Measurements from ENCODE around the gene AGAP1.

Gene AGAP1

DNA sequence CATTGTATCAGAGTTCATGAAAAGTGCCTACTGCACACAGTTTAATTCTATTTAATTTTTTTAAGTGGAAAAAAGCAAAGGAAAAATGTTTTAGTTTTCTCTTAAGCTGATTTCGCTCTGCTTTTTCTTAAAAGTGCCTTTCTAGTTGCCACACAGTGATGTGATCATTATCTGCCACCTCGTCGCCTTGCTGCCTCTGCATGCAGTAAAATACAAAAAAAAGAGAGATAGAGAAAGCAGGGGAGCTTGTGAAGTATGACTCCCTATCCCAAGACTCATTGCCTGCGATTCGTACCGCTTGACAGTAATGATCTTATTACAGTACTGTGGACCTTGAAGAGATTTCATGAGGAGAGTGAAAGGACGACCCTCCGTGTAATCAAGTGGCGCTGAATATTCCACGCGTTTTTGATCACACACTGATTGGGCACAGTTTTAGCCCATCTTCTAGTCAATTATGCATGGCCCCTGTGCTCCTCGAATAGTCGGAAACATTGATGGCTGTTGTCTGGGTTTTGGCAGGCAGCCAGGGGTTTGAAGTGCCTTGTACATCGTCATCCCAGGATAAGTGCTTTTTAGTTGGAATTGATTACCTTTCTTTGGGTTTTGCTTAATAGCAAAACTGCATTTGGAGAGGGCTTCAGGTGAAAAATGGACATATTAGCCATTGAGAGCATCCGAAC is 486.1 kb downstream of the AGAP1 start:
- no peaks in the 10 kb centered on the region for H3K27me3 ChIP-seq (replicated peaks)
- in situ Hi-C loops (cut with HindIII; ENCODE audit: low pct_ligation_motif_present, low sequenced_read_pairs), result no loop called here
- TF ChIP-seq, protein P1, sequence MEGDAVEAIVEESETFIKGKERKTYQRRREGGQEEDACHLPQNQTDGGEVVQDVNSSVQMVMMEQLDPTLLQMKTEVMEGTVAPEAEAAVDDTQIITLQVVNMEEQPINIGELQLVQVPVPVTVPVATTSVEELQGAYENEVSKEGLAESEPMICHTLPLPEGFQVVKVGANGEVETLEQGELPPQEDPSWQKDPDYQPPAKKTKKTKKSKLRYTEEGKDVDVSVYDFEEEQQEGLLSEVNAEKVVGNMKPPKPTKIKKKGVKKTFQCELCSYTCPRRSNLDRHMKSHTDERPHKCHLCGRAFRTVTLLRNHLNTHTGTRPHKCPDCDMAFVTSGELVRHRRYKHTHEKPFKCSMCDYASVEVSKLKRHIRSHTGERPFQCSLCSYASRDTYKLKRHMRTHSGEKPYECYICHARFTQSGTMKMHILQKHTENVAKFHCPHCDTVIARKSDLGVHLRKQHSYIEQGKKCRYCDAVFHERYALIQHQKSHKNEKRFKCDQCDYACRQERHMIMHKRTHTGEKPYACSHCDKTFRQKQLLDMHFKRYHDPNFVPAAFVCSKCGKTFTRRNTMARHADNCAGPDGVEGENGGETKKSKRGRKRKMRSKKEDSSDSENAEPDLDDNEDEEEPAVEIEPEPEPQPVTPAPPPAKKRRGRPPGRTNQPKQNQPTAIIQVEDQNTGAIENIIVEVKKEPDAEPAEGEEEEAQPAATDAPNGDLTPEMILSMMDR (IDR thresholded peaks at IDR 0.05; ENCODE audit: low read depth, low read length, missing control alignments), result no peak
- no peak overlapping the region for H3K4me3 ChIP-seq (ENCODE audit: low read depth, low read length)
- no peaks in the 10 kb centered on the region for H3K36me3 ChIP-seq (replicated peaks)
- no peak overlapping the region for H3K27ac ChIP-seq
- DNase-seq, result no peak

DNA sequence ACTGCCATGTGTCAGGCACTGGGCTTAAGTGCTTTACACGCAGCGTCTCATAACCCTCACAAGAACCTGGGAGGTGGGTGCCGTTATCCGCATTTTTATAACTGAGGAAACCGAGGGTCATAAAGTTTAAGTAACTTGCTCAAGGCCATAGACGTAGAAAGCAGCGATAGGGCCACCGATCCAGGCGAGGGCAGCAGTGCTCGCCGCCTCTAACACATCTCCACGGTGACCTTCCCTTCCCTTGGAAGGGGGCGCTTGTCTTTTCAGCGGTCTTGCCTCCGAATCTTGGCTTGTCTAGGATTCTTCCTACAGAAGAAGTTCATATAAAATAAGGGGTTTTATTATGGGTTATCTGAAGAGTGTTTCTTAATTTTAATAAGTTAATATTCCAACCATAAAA is 487.8 kb downstream of the AGAP1 start:
- Histone ChIP-seq H3K27ac (no peak overlapping the region), H3K36me3 (replicated peaks) (no peaks in the 10 kb centered on the region), H3K27me3 (replicated peaks) (no peaks in the 10 kb centered on the region), H3K4me3 (ENCODE audit: low read depth, low read length) (no peak overlapping the region)
- TF ChIP-seq, protein P1 (IDR thresholded peaks at IDR 0.05; ENCODE audit: low read depth, low read length, missing control alignments), result no peak
- no peak for DNase-seq
- in situ Hi-C loops (cut with HindIII; ENCODE audit: low pct_ligation_motif_present, low sequenced_read_pairs), result no loop called here

DNA sequence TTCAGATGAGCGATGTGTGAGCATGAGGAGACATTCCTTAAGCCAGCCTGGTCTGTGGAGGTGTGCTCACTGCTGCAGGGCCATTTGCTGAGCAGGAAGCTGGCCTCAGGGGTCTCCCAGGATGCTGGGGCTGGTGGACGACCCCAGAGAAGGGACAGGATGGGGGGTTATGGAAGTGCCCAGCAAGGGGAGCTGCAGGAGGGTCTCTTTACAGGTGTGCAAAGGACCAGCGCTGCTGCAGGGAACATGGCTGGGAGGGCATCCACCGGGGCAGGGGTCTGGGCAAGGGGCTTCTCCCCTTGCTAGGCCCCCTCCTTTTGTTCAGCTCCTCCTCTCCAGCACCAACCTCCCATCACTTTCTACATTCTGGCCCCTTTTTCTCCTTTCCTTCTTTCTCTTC is 489.2 kb downstream of the AGAP1 start:
- H3K27me3 ChIP-seq (replicated peaks), result no peaks in the 10 kb centered on the region
- in situ Hi-C loops (cut with HindIII; ENCODE audit: low pct_ligation_motif_present, low sequenced_read_pairs), result no loop called here
- no peaks in the 10 kb centered on the region for H3K36me3 ChIP-seq (replicated peaks)
- TF ChIP-seq, protein P1 (IDR thresholded peaks at IDR 0.05; ENCODE audit: low read depth, low read length, missing control alignments), result no peak
- H3K4me3 ChIP-seq (ENCODE audit: low read depth, low read length), result no peak overlapping the region
- H3K27ac ChIP-seq, result no peak overlapping the region
- DNase-seq, result no peak

DNA sequence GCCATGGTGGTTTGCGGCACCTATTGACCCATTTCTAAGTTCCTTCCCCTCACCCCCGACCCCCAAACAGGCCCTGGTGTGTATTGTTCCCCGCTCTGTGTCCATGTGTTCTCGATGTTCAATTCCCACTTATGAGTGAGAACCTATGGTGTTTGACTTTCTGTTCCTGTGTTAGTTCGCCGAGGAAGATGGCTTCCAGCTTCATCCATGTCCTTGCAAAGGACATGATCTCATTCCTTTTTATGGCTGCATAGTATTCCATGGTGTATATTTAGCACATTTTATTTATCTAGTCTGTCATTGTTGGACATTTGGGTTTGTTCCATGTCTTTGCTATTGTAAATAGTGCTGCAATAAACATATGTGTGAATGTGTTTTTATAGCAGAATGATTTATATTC is 490.7 kb downstream of the AGAP1 start:
- DNase-seq, result no peak
- Histone ChIP-seq H3K36me3 (replicated peaks) (no peaks in the 10 kb centered on the region), H3K27ac (no peak overlapping the region), H3K27me3 (replicated peaks) (no peaks in the 10 kb centered on the region), H3K4me3 (ENCODE audit: low read depth, low read length) (no peak overlapping the region)
- TF ChIP-seq, protein P1 (IDR thresholded peaks at IDR 0.05; ENCODE audit: low read depth, low read length, missing control alignments), result no peak
- in situ Hi-C loops (cut with HindIII; ENCODE audit: low pct_ligation_motif_present, low sequenced_read_pairs), result no loop called here

DNA sequence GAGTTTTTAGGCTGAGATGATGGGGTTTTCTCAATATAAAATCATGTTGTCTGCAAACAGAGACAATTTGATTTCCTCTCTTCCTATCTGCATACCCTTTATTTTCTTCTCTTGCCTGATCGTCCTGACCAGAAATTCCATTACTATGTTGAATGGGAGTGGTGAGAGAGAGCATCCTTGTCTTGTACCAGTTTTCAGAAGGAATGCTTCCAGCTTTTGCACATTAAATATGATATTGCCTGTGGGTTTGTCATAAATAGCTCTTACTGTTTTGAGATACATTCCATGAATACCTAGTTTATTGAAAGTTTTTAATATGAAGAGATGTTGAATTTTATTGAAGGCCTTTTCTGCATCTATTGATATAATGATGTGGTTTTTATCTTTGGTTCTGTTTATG is 492.5 kb downstream of the AGAP1 start:
- Histone ChIP-seq H3K4me3 (ENCODE audit: low read depth, low read length) (no peak overlapping the region), H3K27me3 (replicated peaks) (no peaks in the 10 kb centered on the region), H3K36me3 (replicated peaks) (no peaks in the 10 kb centered on the region), H3K27ac (no peak overlapping the region)
- in situ Hi-C loops (cut with HindIII; ENCODE audit: low pct_ligation_motif_present, low sequenced_read_pairs), result no loop called here
- DNase-seq, result no peak
- TF ChIP-seq, protein P1 (IDR thresholded peaks at IDR 0.05; ENCODE audit: low read depth, low read length, missing control alignments), result no peak

Data from brain microvascular endothelial cell (primary cell).